ENCODE measurements around the gene BMP6.

Gene BMP6

GRCh38 chr6:7731294-7731693, 5.4 kb downstream of the BMP6 start:
- Histone ChIP-seq H4K8ac (ENCODE audit: low read depth, low read length) (no peak overlapping the region), H3K9me3 (ENCODE audit: insufficient read depth, low read depth, low read length) (peaks cover 2% of the 10 kb centered on the region), H3K18ac (ENCODE audit: low read length) (no peak overlapping the region), H3K27me3 (ENCODE audit: insufficient read depth, low read length) (peaks cover 30% of the 10 kb centered on the region), H3K79me1 (ENCODE audit: low read length) (no peaks in the 10 kb centered on the region), H3K9ac (ENCODE audit: low read length) (no peak overlapping the region), H3K79me2 (ENCODE audit: control insufficient read depth, insufficient read depth, low read length, poor library complexity) (no peaks in the 10 kb centered on the region), H3K14ac (ENCODE audit: low read length) (no peak overlapping the region), H3K23ac (ENCODE audit: low read length) (no peak overlapping the region), H2BK5ac (ENCODE audit: low read depth, low read length, poor library complexity) (no peak overlapping the region), H4K91ac (ENCODE audit: low read depth, low read length) (no peak overlapping the region), H3K36me3 (ENCODE audit: control insufficient read depth in 1 of 2, insufficient read depth in 2 of 2, low read length in 2 of 2) (no peaks in the 10 kb centered on the region), H2BK120ac (ENCODE audit: insufficient read depth, low read length, poor library complexity) (no peak overlapping the region), H2AK5ac (ENCODE audit: low read length) (no peak overlapping the region), H3K4me2 (ENCODE audit: low read length) (no peak overlapping the region), H2AFZ (ENCODE audit: insufficient read depth, low read length, poor library complexity) (no peak overlapping the region), H3K4me3 (ENCODE audit: low read depth, low read length) (no peak overlapping the region), H2BK12ac (ENCODE audit: low read length) (no peak overlapping the region), H3K27ac (ENCODE audit: low read depth, low read length) (no peak overlapping the region), H3K4ac (ENCODE audit: low read depth, low read length) (no peak overlapping the region), H4K12ac (ENCODE audit: low read depth, low read length) (no peak overlapping the region), H3K4me1 (ENCODE audit: control insufficient read depth in 1 of 2, insufficient read depth in 2 of 2, low read length in 2 of 2) (peaks cover 19 to 20% of the 10 kb centered on the region in 2 experiments)
- WGBS (ENCODE audit: extremely low coverage, insufficient coverage, insufficient read length), result no CpG with 5 or more reads among the region's 2 CpGs
- no peak for DNase-seq

DNA sequence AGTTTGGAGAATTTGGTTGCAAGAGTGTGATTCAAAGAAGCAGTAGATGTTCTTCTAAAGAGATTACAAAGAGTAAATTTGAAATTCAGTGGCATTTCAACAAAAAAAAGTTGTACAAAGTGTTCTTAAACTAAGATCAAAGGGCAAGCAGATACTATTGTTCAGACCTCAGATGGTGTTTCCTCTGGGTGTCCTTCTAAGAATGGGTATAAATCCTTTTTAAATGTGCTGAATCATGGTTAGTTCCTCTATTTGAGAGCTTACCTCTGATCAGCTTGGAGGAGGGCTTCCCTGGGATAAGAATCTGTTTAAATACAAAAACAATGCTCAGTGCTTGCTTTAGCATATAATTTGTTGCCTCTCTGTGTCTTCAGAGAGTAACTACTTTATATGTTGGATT, 6.3 kb downstream of the BMP6 start:
- no peak overlapping the region for H3K9ac ChIP-seq (ENCODE audit: low read length)
- H3K79me1 ChIP-seq (ENCODE audit: low read length), result no peaks in the 10 kb centered on the region
- no peak overlapping the region for H4K91ac ChIP-seq (ENCODE audit: low read depth, low read length)
- H3K18ac ChIP-seq (ENCODE audit: low read length), result no peak overlapping the region
- H2BK5ac ChIP-seq (ENCODE audit: low read depth, low read length, poor library complexity), result no peak overlapping the region
- H3K4me3 ChIP-seq (ENCODE audit: low read depth, low read length), result no peak overlapping the region
- H2AK5ac ChIP-seq (ENCODE audit: low read length), result no peak overlapping the region
- H2BK12ac ChIP-seq (ENCODE audit: low read length), result no peak overlapping the region
- H3K23ac ChIP-seq (ENCODE audit: low read length), result no peak overlapping the region
- H3K36me3 ChIP-seq (ENCODE audit: control insufficient read depth in 1 of 2, insufficient read depth in 2 of 2, low read length in 2 of 2), result no peaks in the 10 kb centered on the region
- no peak overlapping the region for H3K4me2 ChIP-seq (ENCODE audit: low read length)
- H2AFZ ChIP-seq (ENCODE audit: insufficient read depth, low read length, poor library complexity), result no peak overlapping the region
- H3K4me1 ChIP-seq (ENCODE audit: control insufficient read depth in 1 of 2, insufficient read depth in 2 of 2, low read length in 2 of 2), result peaks cover 12% of the 10 kb centered on the region in 2 experiments
- H2BK120ac ChIP-seq (ENCODE audit: insufficient read depth, low read length, poor library complexity), result no peak overlapping the region
- H3K14ac ChIP-seq (ENCODE audit: low read length), result no peak overlapping the region
- no peak overlapping the region for H3K27ac ChIP-seq (ENCODE audit: low read depth, low read length)
- peaks cover 2% of the 10 kb centered on the region for H3K9me3 ChIP-seq (ENCODE audit: insufficient read depth, low read depth, low read length)
- H3K27me3 ChIP-seq (ENCODE audit: insufficient read depth, low read length), result peaks cover 20% of the 10 kb centered on the region
- H3K4ac ChIP-seq (ENCODE audit: low read depth, low read length), result no peak overlapping the region
- DNase-seq, result no peak
- H4K12ac ChIP-seq (ENCODE audit: low read depth, low read length), result no peak overlapping the region
- H4K8ac ChIP-seq (ENCODE audit: low read depth, low read length), result no peak overlapping the region
- no peaks in the 10 kb centered on the region for H3K79me2 ChIP-seq (ENCODE audit: control insufficient read depth, insufficient read depth, low read length, poor library complexity)

DNA sequence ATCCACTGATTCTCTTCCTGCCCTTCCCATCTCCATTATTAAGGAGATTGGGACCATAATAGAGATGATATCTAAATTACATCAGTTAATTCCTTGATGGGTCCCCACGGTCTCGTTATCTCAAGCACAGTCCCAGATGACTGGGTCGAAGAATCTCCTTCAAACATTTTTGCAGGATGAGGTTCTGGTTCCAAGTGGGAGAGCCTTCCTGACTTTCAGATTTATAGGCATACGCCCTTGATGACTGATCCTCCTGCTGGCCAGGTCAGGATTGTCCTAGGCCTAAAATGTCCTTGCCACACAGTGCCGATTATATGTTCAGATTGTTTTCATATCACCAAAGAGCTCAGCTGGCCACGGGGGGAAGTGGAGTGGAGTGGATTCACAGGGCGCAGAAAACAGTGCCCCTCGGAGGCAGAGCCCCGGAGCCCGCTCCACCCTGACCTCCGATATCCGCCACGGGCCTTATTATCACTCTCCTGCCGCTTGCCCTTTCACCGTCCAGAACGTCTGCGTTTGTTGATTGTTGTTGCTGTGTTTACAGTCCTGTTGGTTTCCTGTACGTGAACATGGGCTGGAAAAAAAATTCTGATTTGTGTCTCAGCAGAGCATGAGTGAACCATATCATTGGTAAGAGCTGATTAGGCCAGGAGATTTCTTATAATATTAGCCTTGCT, 8.9 kb downstream of the BMP6 start:
- peaks cover under 1% of the 10 kb centered on the region for H3K27me3 ChIP-seq (ENCODE audit: insufficient read depth, low read length)
- no peak for DNase-seq
- H4K91ac ChIP-seq (ENCODE audit: low read depth, low read length), result peak overlapping the region; percentile 11
- no peak overlapping the region for H3K14ac ChIP-seq (ENCODE audit: low read length)
- H4K8ac ChIP-seq (ENCODE audit: low read depth, low read length), result no peak overlapping the region
- H3K18ac ChIP-seq (ENCODE audit: low read length), result no peak overlapping the region
- no peak overlapping the region for H3K4me3 ChIP-seq (ENCODE audit: low read depth, low read length)
- no peaks in the 10 kb centered on the region for H3K79me1 ChIP-seq (ENCODE audit: low read length)
- no CpG with 5 or more reads among the region's 18 CpGs for WGBS (ENCODE audit: extremely low coverage, insufficient coverage, insufficient read length)
- no peak overlapping the region for H3K23ac ChIP-seq (ENCODE audit: low read length)
- H2BK120ac ChIP-seq (ENCODE audit: insufficient read depth, low read length, poor library complexity), result no peak overlapping the region
- no peak overlapping the region for H2AFZ ChIP-seq (ENCODE audit: insufficient read depth, low read length, poor library complexity)
- H3K4me1 ChIP-seq (ENCODE audit: control insufficient read depth in 1 of 2, insufficient read depth in 2 of 2, low read length in 2 of 2), result no peaks in the 10 kb centered on the region
- no peak overlapping the region for H4K12ac ChIP-seq (ENCODE audit: low read depth, low read length)
- no peak overlapping the region for H3K27ac ChIP-seq (ENCODE audit: low read depth, low read length)
- no peak overlapping the region for H3K4me2 ChIP-seq (ENCODE audit: low read length)
- no peaks in the 10 kb centered on the region for H3K9me3 ChIP-seq (ENCODE audit: insufficient read depth, low read depth, low read length)
- H3K4ac ChIP-seq (ENCODE audit: low read depth, low read length), result no peak overlapping the region
- H2BK12ac ChIP-seq (ENCODE audit: low read length), result no peak overlapping the region
- H3K9ac ChIP-seq (ENCODE audit: low read length), result no peak overlapping the region
- no peak overlapping the region for H2BK5ac ChIP-seq (ENCODE audit: low read depth, low read length, poor library complexity)
- H3K36me3 ChIP-seq (ENCODE audit: control insufficient read depth in 1 of 2, insufficient read depth in 2 of 2, low read length in 2 of 2), result no peaks in the 10 kb centered on the region
- no peaks in the 10 kb centered on the region for H3K79me2 ChIP-seq (ENCODE audit: control insufficient read depth, insufficient read depth, low read length, poor library complexity)
- H2AK5ac ChIP-seq (ENCODE audit: low read length), result no peak overlapping the region

GRCh38 chr6:7737106-7737505, 11.2 kb downstream of the BMP6 start:
- H3K9ac ChIP-seq (ENCODE audit: low read length), result no peak overlapping the region
- no peak overlapping the region for H2BK12ac ChIP-seq (ENCODE audit: low read length)
- H2BK5ac ChIP-seq (ENCODE audit: low read depth, low read length, poor library complexity), result no peak overlapping the region
- DNase-seq, result no peak
- no peak overlapping the region for H3K23ac ChIP-seq (ENCODE audit: low read length)
- no peak overlapping the region for H3K18ac ChIP-seq (ENCODE audit: low read length)
- H3K36me3 ChIP-seq (ENCODE audit: control insufficient read depth in 1 of 2, insufficient read depth in 2 of 2, low read length in 2 of 2), result no peaks in the 10 kb centered on the region
- H3K27me3 ChIP-seq (ENCODE audit: insufficient read depth, low read length), result no peaks in the 10 kb centered on the region
- no CpG with 5 or more reads among the region's 3 CpGs for WGBS (ENCODE audit: extremely low coverage, insufficient coverage, insufficient read length)
- H2AK5ac ChIP-seq (ENCODE audit: low read length), result no peak overlapping the region
- no peak overlapping the region for H3K27ac ChIP-seq (ENCODE audit: low read depth, low read length)
- H4K91ac ChIP-seq (ENCODE audit: low read depth, low read length), result no peak overlapping the region
- H3K9me3 ChIP-seq (ENCODE audit: insufficient read depth, low read depth, low read length), result no peaks in the 10 kb centered on the region
- no peak overlapping the region for H4K8ac ChIP-seq (ENCODE audit: low read depth, low read length)
- H3K4ac ChIP-seq (ENCODE audit: low read depth, low read length), result no peak overlapping the region
- no peak overlapping the region for H3K4me2 ChIP-seq (ENCODE audit: low read length)
- no peaks in the 10 kb centered on the region for H3K79me2 ChIP-seq (ENCODE audit: control insufficient read depth, insufficient read depth, low read length, poor library complexity)
- H2AFZ ChIP-seq (ENCODE audit: insufficient read depth, low read length, poor library complexity), result no peak overlapping the region
- H3K14ac ChIP-seq (ENCODE audit: low read length), result no peak overlapping the region
- no peak overlapping the region for H2BK120ac ChIP-seq (ENCODE audit: insufficient read depth, low read length, poor library complexity)
- no peak overlapping the region for H3K4me3 ChIP-seq (ENCODE audit: low read depth, low read length)
- no peak overlapping the region for H4K12ac ChIP-seq (ENCODE audit: low read depth, low read length)
- no peaks in the 10 kb centered on the region for H3K4me1 ChIP-seq (ENCODE audit: control insufficient read depth in 1 of 2, insufficient read depth in 2 of 2, low read length in 2 of 2)
- H3K79me1 ChIP-seq (ENCODE audit: low read length), result no peaks in the 10 kb centered on the region

Data from trophoblast cell (in vitro differentiated cells and primary cell).